HFF-Myc (cell line): ENCODE data around the gene LAGE3.

Experiments used
- DNase-seq: peaks from one replicate; pipeline ENCODE4 v3.0.0-alpha.2; 2011; ENCODE audit warnings: low read depth; ENCODE audit errors: extremely low read depth
- H3K4me3 ChIP-seq: replicated peaks from 2 replicates; pipeline ENCODE4 v1.5.1; 2011; ENCODE audit warnings: low read depth, mild to moderate bottlenecking, control low read depth, low read length
- CTCF ChIP-seq: IDR thresholded peaks from 2 replicates; pipeline ENCODE4 v1.5.1; 2012; ENCODE audit warnings: mild to moderate bottlenecking, low read depth, low read length, control low read depth; ENCODE audit errors: missing control alignments

Gene LAGE3

GRCh38 chrX:154469114-154469513, 10.0 kb downstream of the LAGE3 start:
- H3K4me3 ChIP-seq: no peak overlapping the region
- no peak for DNase-seq
- TF ChIP-seq CTCF: no peak

- DNase-seq: no peak
- TF ChIP-seq CTCF: no peak
- no peak overlapping the region for H3K4me3 ChIP-seq
These were observed 10.9 kb downstream of the LAGE3 start for GRCh38 chrX:154468217-154468616.

- no peak overlapping the region for H3K4me3 ChIP-seq
- TF ChIP-seq CTCF: no peak
- no peak for DNase-seq
These were observed 11.5 kb downstream of the LAGE3 start for GRCh38 chrX:154467556-154467955.

- TF ChIP-seq CTCF: no peak
- H3K4me3 ChIP-seq: no peak overlapping the region
- no peak for DNase-seq
These were observed 12.2 kb downstream of the LAGE3 start for GRCh38 chrX:154466907-154467306.

GRCh38 chrX:154466036-154466435, 13.0 kb downstream of the LAGE3 start:
- no peak for DNase-seq
- H3K4me3 ChIP-seq: no peak overlapping the region
- TF ChIP-seq CTCF: no peak

GRCh38 chrX:154465601-154466000, 13.5 kb downstream of the LAGE3 start:
- H3K4me3 ChIP-seq: no peak overlapping the region
- TF ChIP-seq CTCF: no peak
- DNase-seq: no peak

- H3K4me3 ChIP-seq: no peak overlapping the region
- no peak for TF ChIP-seq CTCF
- DNase-seq: no peak
These were observed 14.2 kb downstream of the LAGE3 start for GRCh38 chrX:154464806-154465365.
